Endothelial cell of umbilical vein (primary cell): ENCODE results near the gene CCDC159. TPM values are rescaled to one million over a fixed set of nuclear protein-coding genes. Genes with fewer than 3 reads are reported as not detected.

Experiments used
- BruUV-seq: library from RNA; stranded (reverse); fragments of 400-500 nt; replicated peaks from 2 replicates; lab custom pipeline; 2021; lab: Mats Ljungman, UMichigan
- CTCF ChIA-PET: fragments of 300-600, 350-600 bp; sonication (Branson Sonifier 250); formaldehyde crosslinking; loops from one replicate; lab custom pipeline; 2021; ENCODE audit warnings: antibody characterized with exemption, inconsistent platforms; lab: Charles Lee
- POLR2A ChIA-PET: fragments of 300-600, 350-600 bp; sonication (Branson Sonifier 250); formaldehyde crosslinking; loops from one replicate; lab custom pipeline; 2021; ENCODE audit warnings: antibody characterized with exemption, inconsistent platforms; lab: Charles Lee
- DNase-seq: peaks from one replicate; pipeline ENCODE4 v3.0.0-alpha.2; 2011; ENCODE audit warnings: low read depth, low spot score
- FAIRE-seq: peaks from 2 replicates; lab custom pipeline; 2011; peaks lifted over from hg19 to GRCh38; lab: Jason Lieb, UNC
- H2AFZ ChIP-seq: 2 replicates; pipeline ENCODE4 v1.6.0; 2012; ENCODE audit warnings: low read depth, low read length, control low read depth, inconsistent platforms
- H3K27ac ChIP-seq: 2 replicates; pipeline ENCODE4 v1.5.1; 2011; ENCODE audit warnings: low read depth, mild to moderate bottlenecking, control low read depth, low read length, moderate library complexity; ENCODE audit not compliant: insufficient read depth
- H3K27me3 ChIP-seq, 2 experiments: 2 replicates each; pipeline versions ENCODE4 v1.6.0 to v1.6.1; 2011; ENCODE audit warnings: low read length in 2 of 2, mixed read lengths in 1 of 2; ENCODE audit not compliant: control insufficient read depth in 2 of 2, insufficient read depth in 2 of 2
- H3K36me3 ChIP-seq, 2 experiments: 2 replicates in 1 of 2; 3 replicates in 1 of 2; pipeline ENCODE4 v1.5.1; 2011; ENCODE audit warnings: low read length in 2 of 2, mild to moderate bottlenecking in 1 of 2, moderate library complexity in 1 of 2; ENCODE audit not compliant: control insufficient read depth in 2 of 2, insufficient read depth in 2 of 2; ENCODE audit errors: extremely low read depth in 1 of 2
- H3K4me1 ChIP-seq: 3 replicates; pipeline ENCODE4 v1.5.1; 2011; ENCODE audit warnings: mild to moderate bottlenecking, low read length; ENCODE audit not compliant: control insufficient read depth, insufficient read depth; ENCODE audit errors: extremely low read depth
- H3K4me2 ChIP-seq: 2 replicates; pipeline ENCODE4 v1.6.1; 2011; ENCODE audit warnings: low read length, control low read depth, mixed read lengths; ENCODE audit not compliant: insufficient read depth
- H3K4me3 ChIP-seq, 3 experiments: fragments of 200-600 bp in 1 of 3; sonication (generic), shearing (Covaris generic) in 1 of 3; replicated peaks in 1 of 3; 2 replicates each; pipeline ENCODE4 v1.5.1; 2011 to 2016; ENCODE audit warnings: control low read depth in 3 of 3, low read length in 3 of 3, mild to moderate bottlenecking in 2 of 3, inconsistent platforms in 1 of 3, low read depth in 1 of 3, moderate library complexity in 1 of 3; ENCODE audit not compliant: insufficient read depth in 1 of 3
- H3K79me2 ChIP-seq: 2 replicates; pipeline ENCODE4 v1.6.0; 2012; ENCODE audit warnings: low read length, inconsistent platforms; ENCODE audit not compliant: control insufficient read depth, insufficient read depth
- H3K9ac ChIP-seq: replicated peaks from 2 replicates; pipeline ENCODE3; 2011; ENCODE audit warnings: low read length, control low read depth; ENCODE audit not compliant: insufficient read depth; ENCODE audit errors: extremely low read depth
- H3K9me1 ChIP-seq: replicated peaks from 3 replicates; pipeline ENCODE4 v1.6.0; 2011; ENCODE audit warnings: mild to moderate bottlenecking, low read length; ENCODE audit not compliant: control insufficient read depth, insufficient read depth; ENCODE audit errors: extremely low read depth
- H3K9me3 ChIP-seq: replicated peaks from 2 replicates; pipeline ENCODE4 v1.5.1; 2012; ENCODE audit warnings: low read length, inconsistent platforms; ENCODE audit not compliant: control insufficient read depth, insufficient read depth
- H4K20me1 ChIP-seq: replicated peaks from 2 replicates; pipeline ENCODE3; 2011; ENCODE audit warnings: mild to moderate bottlenecking, low read length; ENCODE audit not compliant: control insufficient read depth, insufficient read depth; ENCODE audit errors: extremely low read depth
- CTCF ChIP-seq, 2 donors: IDR thresholded peaks; 1 replicate in 1 of 2; 2 replicates in 1 of 2; pipeline ENCODE4 v1.5.1; 2011; ENCODE audit warnings: low read length in 2 of 2, mild to moderate bottlenecking in 2 of 2, moderate library complexity in 2 of 2, control low read depth in 1 of 2, inconsistent platforms in 1 of 2, low read depth in 1 of 2; ENCODE audit not compliant: insufficient read depth in 1 of 2; ENCODE audit errors: extremely low read depth in 1 of 2
- MYC ChIP-seq: IDR thresholded peaks from one replicate; pipeline ENCODE4 v1.6.1; 2011; ENCODE audit warnings: mild to moderate bottlenecking, low read depth, low read length
- dilution Hi-C: fragments of 300-500 bp; cut with MboI; formaldehyde crosslinking; loops from one replicate; pipeline ENCODE4 v1.15.0; 2019; ENCODE audit warnings: low sequenced_read_pairs; ENCODE audit not compliant: extremely low pct_ligation_motif_present
- intact Hi-C: fragments of 100-400 bp; cut with micrococcal nuclease; formaldehyde crosslinking; loops from one replicate; pipeline ENCODE4 v1.10.0; 2022
- polyA plus RNA-seq, 4 experiments: library from polyadenylated mRNA; depleted of rRNA in 3 of 4; stranded (reverse) in 3 of 4; unstranded in 1 of 4; fragments of >200 nt; gene quantifications; 2 replicates each; pipeline versions ENCODE4 v1.2.1 to v1.2.3, GENCODE V29; 2011 to 2012; ENCODE audit warnings: missing spikeins in 1 of 4
- total RNA-seq: library from RNA; stranded (reverse); gene quantifications from 2 replicates; pipeline ENCODE4 v1.2.3, GENCODE V29; 2021

Gene CCDC159
- total and polyA plus RNA-seq, 2 donors (not counting 3 experiments of a cell fraction or from before 2014, with no cell fraction given): 30.0 to 31.6 TPM

DNA sequence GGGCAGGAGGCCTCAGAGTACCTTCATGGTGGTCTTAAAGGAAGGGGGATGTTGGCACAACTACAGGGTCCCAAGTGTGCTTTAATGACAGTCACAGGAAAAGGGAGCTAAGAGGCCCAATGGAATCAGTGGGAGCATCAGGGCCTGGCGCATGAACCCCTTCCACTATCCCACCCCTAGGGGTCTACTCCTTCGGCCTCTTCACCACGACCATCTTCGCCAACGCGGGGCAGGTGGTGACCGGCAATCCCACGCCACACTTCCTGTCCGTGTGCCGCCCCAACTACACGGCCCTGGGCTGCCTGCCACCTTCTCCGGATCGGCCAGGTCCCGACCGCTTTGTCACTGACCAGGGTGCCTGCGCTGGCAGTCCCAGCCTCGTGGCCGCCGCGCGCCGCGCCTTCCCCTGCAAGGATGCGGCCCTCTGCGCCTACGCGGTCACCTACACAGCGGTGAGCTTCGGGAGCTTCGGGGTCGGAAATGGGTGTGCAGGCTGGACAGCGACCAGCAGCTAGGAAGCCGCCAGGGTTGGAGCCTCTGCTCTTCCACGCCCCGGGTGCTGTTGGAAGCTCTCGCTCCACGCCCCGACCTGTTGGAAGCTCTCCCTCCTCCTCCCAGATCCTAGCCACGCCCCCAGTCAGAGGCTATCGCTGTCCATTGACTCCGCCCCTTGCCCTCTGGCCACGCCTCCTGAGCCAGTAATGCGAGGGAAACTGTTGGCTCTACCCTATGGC, 14.9 kb downstream of the CCDC159 start:
- Histone ChIP-seq H3K4me1 (no peaks in the 10 kb centered on the region), H3K9me3 (no peaks in the 10 kb centered on the region), H3K4me3 (no peak overlapping the region), H3K9ac (no peak overlapping the region), H3K27ac (no peak overlapping the region), H3K9me1 (no peaks in the 10 kb centered on the region), H3K4me2 (no peak overlapping the region), H4K20me1 (no peaks in the 10 kb centered on the region), H3K36me3 (peaks cover 0 to 11% of the 10 kb centered on the region in 2 experiments), H2AFZ (no peak overlapping the region), H3K27me3 (no peaks in the 10 kb centered on the region), H3K79me2 (no peaks in the 10 kb centered on the region)
- POLR2A ChIA-PET: no interaction called here
- no TSS peak for BruUV-seq
- TF ChIP-seq MYC (no peak), CTCF (IDR thresholded peaks at IDR 0.05; ENCODE audit: extremely low read depth in 1 of 2, insufficient read depth in 1 of 2, low read depth in 1 of 2, low read length in 2 of 2) (no peak)
- intact Hi-C loops: no loop called here
- CTCF ChIA-PET: interaction anchor here (1.0 to 1.4 kb wide), 2 partner anchors 12 to 16 kb away, joined by 3 to 4 read pairs; no protein-coding TSS in a partner anchor
- dilution Hi-C loops: no loop called here
- DNase-seq: no peak
- FAIRE-seq: no peak
